Endothelial cell of umbilical vein (primary cell): ENCODE data around the gene CRLF1. TPM values are rescaled to one million over a fixed set of nuclear protein-coding genes. Genes with fewer than 3 reads are reported as not detected.

Experiments used
- BruUV-seq: library from RNA; stranded (reverse); fragments of 400-500 nt; replicated peaks from 2 replicates; lab custom pipeline; 2021; lab: Mats Ljungman, UMichigan
- CTCF ChIA-PET: fragments of 300-600, 350-600 bp; sonication (Branson Sonifier 250); formaldehyde crosslinking; loops from one replicate; lab custom pipeline; 2021; ENCODE audit warnings: antibody characterized with exemption, inconsistent platforms; lab: Charles Lee
- POLR2A ChIA-PET: fragments of 300-600, 350-600 bp; sonication (Branson Sonifier 250); formaldehyde crosslinking; loops from one replicate; lab custom pipeline; 2021; ENCODE audit warnings: antibody characterized with exemption, inconsistent platforms; lab: Charles Lee
- DNase-seq: peaks from one replicate; pipeline ENCODE4 v3.0.0-alpha.2; 2011; ENCODE audit warnings: low read depth, low spot score
- FAIRE-seq: peaks from 2 replicates; lab custom pipeline; 2011; peaks lifted over from hg19 to GRCh38; lab: Jason Lieb, UNC
- H2AFZ ChIP-seq: 2 replicates; pipeline ENCODE4 v1.6.0; 2012; ENCODE audit warnings: low read depth, low read length, control low read depth, inconsistent platforms
- H3K27ac ChIP-seq: 2 replicates; pipeline ENCODE4 v1.5.1; 2011; ENCODE audit warnings: low read depth, mild to moderate bottlenecking, control low read depth, low read length, moderate library complexity; ENCODE audit not compliant: insufficient read depth
- H3K27me3 ChIP-seq, 2 experiments: 2 replicates each; pipeline versions ENCODE4 v1.6.0 to v1.6.1; 2011; ENCODE audit warnings: low read length in 2 of 2, mixed read lengths in 1 of 2; ENCODE audit not compliant: control insufficient read depth in 2 of 2, insufficient read depth in 2 of 2
- H3K36me3 ChIP-seq, 2 experiments: 2 replicates in 1 of 2; 3 replicates in 1 of 2; pipeline ENCODE4 v1.5.1; 2011; ENCODE audit warnings: low read length in 2 of 2, mild to moderate bottlenecking in 1 of 2, moderate library complexity in 1 of 2; ENCODE audit not compliant: control insufficient read depth in 2 of 2, insufficient read depth in 2 of 2; ENCODE audit errors: extremely low read depth in 1 of 2
- H3K4me1 ChIP-seq: 3 replicates; pipeline ENCODE4 v1.5.1; 2011; ENCODE audit warnings: mild to moderate bottlenecking, low read length; ENCODE audit not compliant: control insufficient read depth, insufficient read depth; ENCODE audit errors: extremely low read depth
- H3K4me2 ChIP-seq: 2 replicates; pipeline ENCODE4 v1.6.1; 2011; ENCODE audit warnings: low read length, control low read depth, mixed read lengths; ENCODE audit not compliant: insufficient read depth
- H3K4me3 ChIP-seq, 3 experiments: fragments of 200-600 bp in 1 of 3; sonication (generic), shearing (Covaris generic) in 1 of 3; replicated peaks in 1 of 3; 2 replicates each; pipeline ENCODE4 v1.5.1; 2011 to 2016; ENCODE audit warnings: control low read depth in 3 of 3, low read length in 3 of 3, mild to moderate bottlenecking in 2 of 3, inconsistent platforms in 1 of 3, low read depth in 1 of 3, moderate library complexity in 1 of 3; ENCODE audit not compliant: insufficient read depth in 1 of 3
- H3K79me2 ChIP-seq: 2 replicates; pipeline ENCODE4 v1.6.0; 2012; ENCODE audit warnings: low read length, inconsistent platforms; ENCODE audit not compliant: control insufficient read depth, insufficient read depth
- H3K9ac ChIP-seq: replicated peaks from 2 replicates; pipeline ENCODE3; 2011; ENCODE audit warnings: low read length, control low read depth; ENCODE audit not compliant: insufficient read depth; ENCODE audit errors: extremely low read depth
- H3K9me1 ChIP-seq: replicated peaks from 3 replicates; pipeline ENCODE4 v1.6.0; 2011; ENCODE audit warnings: mild to moderate bottlenecking, low read length; ENCODE audit not compliant: control insufficient read depth, insufficient read depth; ENCODE audit errors: extremely low read depth
- H3K9me3 ChIP-seq: replicated peaks from 2 replicates; pipeline ENCODE4 v1.5.1; 2012; ENCODE audit warnings: low read length, inconsistent platforms; ENCODE audit not compliant: control insufficient read depth, insufficient read depth
- H4K20me1 ChIP-seq: replicated peaks from 2 replicates; pipeline ENCODE3; 2011; ENCODE audit warnings: mild to moderate bottlenecking, low read length; ENCODE audit not compliant: control insufficient read depth, insufficient read depth; ENCODE audit errors: extremely low read depth
- FOS ChIP-seq: IDR thresholded peaks from 2 replicates; pipeline ENCODE4 v1.6.1; 2011; ENCODE audit warnings: mild to moderate bottlenecking, low read length, moderate library complexity, borderline replicate concordance; ENCODE audit not compliant: insufficient read depth
- GATA2 ChIP-seq: IDR thresholded peaks from 2 replicates; pipeline ENCODE4 v1.7.0; 2011; ENCODE audit warnings: low read depth, mild to moderate bottlenecking, moderate library complexity, mixed read lengths, low read length; ENCODE audit not compliant: insufficient read length, insufficient read depth
- JUN ChIP-seq: IDR thresholded peaks from 2 replicates; pipeline ENCODE4 v1.6.1; 2011; ENCODE audit warnings: borderline replicate concordance, low read depth; ENCODE audit not compliant: insufficient read length, insufficient read depth
- MYC ChIP-seq: IDR thresholded peaks from one replicate; pipeline ENCODE4 v1.6.1; 2011; ENCODE audit warnings: mild to moderate bottlenecking, low read depth, low read length
- POLR2AphosphoS5 ChIP-seq: IDR thresholded peaks from 2 replicates; pipeline ENCODE4 v1.6.1; 2012; ENCODE audit warnings: low read depth, mild to moderate bottlenecking, control low read depth, low read length, moderate library complexity; ENCODE audit not compliant: insufficient read depth
- dilution Hi-C: fragments of 300-500 bp; cut with MboI; formaldehyde crosslinking; loops from one replicate; pipeline ENCODE4 v1.15.0; 2019; ENCODE audit warnings: low sequenced_read_pairs; ENCODE audit not compliant: extremely low pct_ligation_motif_present
- intact Hi-C: fragments of 100-400 bp; cut with micrococcal nuclease; formaldehyde crosslinking; loops from one replicate; pipeline ENCODE4 v1.10.0; 2022
- polyA plus RNA-seq, 4 experiments: library from polyadenylated mRNA; depleted of rRNA in 3 of 4; stranded (reverse) in 3 of 4; unstranded in 1 of 4; fragments of >200 nt; gene quantifications; 2 replicates each; pipeline versions ENCODE4 v1.2.1 to v1.2.3, GENCODE V29; 2011 to 2012; ENCODE audit warnings: missing spikeins in 1 of 4
- total RNA-seq: library from RNA; stranded (reverse); gene quantifications from 2 replicates; pipeline ENCODE4 v1.2.3, GENCODE V29; 2021
- TF ChIP-seq, protein P1 (sequence below), 2 donors: IDR thresholded peaks; 1 replicate in 1 of 2; 2 replicates in 1 of 2; pipeline ENCODE4 v1.5.1; 2011; ENCODE audit warnings: low read length in 2 of 2, mild to moderate bottlenecking in 2 of 2, moderate library complexity in 2 of 2, control low read depth in 1 of 2, inconsistent platforms in 1 of 2, low read depth in 1 of 2; ENCODE audit not compliant: insufficient read depth in 1 of 2; ENCODE audit errors: extremely low read depth in 1 of 2
- TF ChIP-seq, protein P2 (sequence below): IDR thresholded peaks from 2 replicates; pipeline ENCODE4 v1.6.1; 2011; ENCODE audit not compliant: insufficient read depth, insufficient read length

The CRLF1 gene
- total and polyA plus RNA-seq, 2 donors (not counting 3 experiments of a cell fraction or from before 2014, with no cell fraction given): 0.18 TPM; not detected in 1

DNA sequence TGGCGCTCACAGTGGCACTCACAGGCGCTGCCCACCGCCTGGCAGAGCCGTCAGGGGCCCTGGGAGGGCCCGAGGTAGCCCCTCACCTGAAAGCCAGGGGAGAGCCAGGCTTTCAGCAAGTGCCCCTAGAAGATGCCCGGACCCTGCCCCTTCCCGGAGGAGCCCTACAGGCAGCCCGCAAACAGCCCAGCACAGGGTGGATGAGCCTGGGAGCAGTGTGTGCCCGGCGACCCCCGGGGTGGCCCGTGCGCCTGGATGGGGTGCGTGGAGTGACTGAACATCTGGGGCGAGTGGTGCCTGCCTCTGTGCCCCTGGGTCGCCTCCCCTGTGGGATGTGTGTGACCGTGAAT, 1.4 kb downstream of the CRLF1 start:
- Histone ChIP-seq H3K9me1 (no peaks in the 10 kb centered on the region), H3K9me3 (no peaks in the 10 kb centered on the region), H3K9ac (no peak overlapping the region), H2AFZ (no peak overlapping the region), H3K27ac (no peak overlapping the region), H3K4me2 (no peak overlapping the region), H3K27me3 (peaks cover 56 to 63% of the 10 kb centered on the region in 2 experiments), H4K20me1 (no peaks in the 10 kb centered on the region), H3K4me3 (no peak overlapping the region), H3K79me2 (no peaks in the 10 kb centered on the region), H3K36me3 (no peaks in the 10 kb centered on the region), H3K4me1 (no peaks in the 10 kb centered on the region)
- no peak for DNase-seq
- dilution Hi-C loops (no loop called here), intact Hi-C loops (no loop called here)
- CTCF ChIA-PET: interaction anchor here (0.6 kb wide), 1 partner anchor 134 kb away, joined by 4 read pairs; no protein-coding TSS in a partner anchor
- no peak for FAIRE-seq
- POLR2A ChIA-PET: no interaction called here
- TF ChIP-seq, protein P1, sequence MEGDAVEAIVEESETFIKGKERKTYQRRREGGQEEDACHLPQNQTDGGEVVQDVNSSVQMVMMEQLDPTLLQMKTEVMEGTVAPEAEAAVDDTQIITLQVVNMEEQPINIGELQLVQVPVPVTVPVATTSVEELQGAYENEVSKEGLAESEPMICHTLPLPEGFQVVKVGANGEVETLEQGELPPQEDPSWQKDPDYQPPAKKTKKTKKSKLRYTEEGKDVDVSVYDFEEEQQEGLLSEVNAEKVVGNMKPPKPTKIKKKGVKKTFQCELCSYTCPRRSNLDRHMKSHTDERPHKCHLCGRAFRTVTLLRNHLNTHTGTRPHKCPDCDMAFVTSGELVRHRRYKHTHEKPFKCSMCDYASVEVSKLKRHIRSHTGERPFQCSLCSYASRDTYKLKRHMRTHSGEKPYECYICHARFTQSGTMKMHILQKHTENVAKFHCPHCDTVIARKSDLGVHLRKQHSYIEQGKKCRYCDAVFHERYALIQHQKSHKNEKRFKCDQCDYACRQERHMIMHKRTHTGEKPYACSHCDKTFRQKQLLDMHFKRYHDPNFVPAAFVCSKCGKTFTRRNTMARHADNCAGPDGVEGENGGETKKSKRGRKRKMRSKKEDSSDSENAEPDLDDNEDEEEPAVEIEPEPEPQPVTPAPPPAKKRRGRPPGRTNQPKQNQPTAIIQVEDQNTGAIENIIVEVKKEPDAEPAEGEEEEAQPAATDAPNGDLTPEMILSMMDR (IDR thresholded peaks at IDR 0.05; ENCODE audit: extremely low read depth in 1 of 2, insufficient read depth in 1 of 2, low read depth in 1 of 2, low read length in 2 of 2): no peak
- TF ChIP-seq GATA2 (no peak), FOS (no peak), MYC (no peak), POLR2AphosphoS5 (no peak), JUN (no peak)
- TF ChIP-seq, protein P2, sequence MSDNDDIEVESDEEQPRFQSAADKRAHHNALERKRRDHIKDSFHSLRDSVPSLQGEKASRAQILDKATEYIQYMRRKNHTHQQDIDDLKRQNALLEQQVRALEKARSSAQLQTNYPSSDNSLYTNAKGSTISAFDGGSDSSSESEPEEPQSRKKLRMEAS: no peak
- no TSS peak for BruUV-seq
